K562 (cell line): ENCODE data around the gene ATRNL1.

Experiments used
- MYBL2 ChIP-seq, 2 experiments: fragments of 450-650 bp in 1 of 2; sonication (generic) in 1 of 2; formaldehyde crosslinking in 1 of 2; IDR thresholded peaks; 2 replicates each; pipeline versions ENCODE4 v1.6.1 to v1.8.1; 2017 to 2022; ENCODE audit warnings: borderline replicate concordance in 1 of 2, inconsistent platforms in 1 of 2, low read depth in 1 of 2, mild to moderate bottlenecking in 1 of 2, missing genetic modification reagents in 1 of 2, moderate library complexity in 1 of 2
- ZNF124 ChIP-seq: sonication (generic); formaldehyde crosslinking; IDR thresholded peaks from 2 replicates; pipeline ENCODE4 v1.8.1; 2022; ENCODE audit warnings: missing genetic modification reagents

DNA sequence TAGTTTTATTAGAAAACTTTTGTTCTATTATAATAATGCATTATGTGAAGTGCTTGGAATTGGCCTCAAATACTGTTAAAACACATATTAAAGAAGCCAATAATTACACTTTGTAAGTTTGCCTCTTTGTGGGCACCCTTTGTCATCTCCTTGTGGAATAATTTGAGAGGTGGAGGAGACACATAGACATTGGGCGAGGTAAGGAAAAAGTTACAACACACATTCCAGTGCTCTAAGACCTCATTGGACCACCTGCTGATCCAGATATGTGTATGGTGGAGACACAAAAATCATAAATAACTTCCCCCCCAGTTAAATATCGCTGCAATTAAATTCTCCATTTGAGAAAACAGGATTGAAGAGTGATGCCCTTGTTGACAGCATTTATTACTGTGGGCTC, 668.0 kb downstream of the ATRNL1 start:
- TF ChIP-seq MYBL2 (IDR thresholded peaks at IDR 0.05; ENCODE audit: low read depth) (no peak), MYBL2 (CRISPR knock-in tag; IDR thresholded peaks at IDR 0.05; ENCODE audit: borderline replicate concordance) (no peak), ZNF124 (CRISPR knock-in tag) (no peak)
